MCF 10A (cell line): Measurements from ENCODE around the gene TBRG4. TPM values are rescaled to one million over a fixed set of nuclear protein-coding genes. Genes with fewer than 3 reads are reported as not detected.

Source experiments
- BruUV-seq: library from RNA; stranded (reverse); fragments of 400-500 nt; replicated peaks from 2 replicates; lab custom pipeline; 2021; lab: Mats Ljungman, UMichigan
- CTCF ChIA-PET: fragments of 300-600 bp; sonication (Branson Sonifier 250); formaldehyde crosslinking; extraction: SDS; loops from one replicate; lab custom pipeline; 2021; ENCODE audit warnings: antibody characterized with exemption, inconsistent platforms; lab: Yijun Ruan, JAX
- POLR2A ChIA-PET: fragments of 300-600, 350-650 bp; sonication (Branson Sonifier 250); formaldehyde crosslinking; extraction: SDS; loops from one replicate; lab custom pipeline; 2020; ENCODE audit warnings: antibody characterized with exemption, inconsistent platforms; lab: Yijun Ruan, JAX
- DNase-seq: peaks from one replicate; pipeline ENCODE4 v3.0.0-alpha.2; 2018; ENCODE audit not compliant: unreplicated experiment
- H3K27ac Mint-ChIP-seq: one replicate; pipeline ENCODE4 v1.8.0; 2022; ENCODE audit warnings: mild to moderate bottlenecking, low read depth, mixed read lengths; ENCODE audit not compliant: unreplicated experiment
- H3K27me3 Mint-ChIP-seq: one replicate; pipeline ENCODE4 v1.8.0; 2022; ENCODE audit warnings: mixed read lengths; ENCODE audit not compliant: insufficient read depth, unreplicated experiment
- H3K36me3 Mint-ChIP-seq: one replicate; pipeline ENCODE4 v1.8.0; 2022; ENCODE audit warnings: mild to moderate bottlenecking, moderate library complexity, mixed read lengths; ENCODE audit not compliant: insufficient read depth, unreplicated experiment
- H3K4me1 Mint-ChIP-seq: one replicate; pipeline ENCODE4 v1.8.0; 2022; ENCODE audit warnings: mixed read lengths; ENCODE audit not compliant: insufficient read depth, unreplicated experiment
- H3K4me3 Mint-ChIP-seq: one replicate; pipeline ENCODE4 v1.8.0; 2022; ENCODE audit warnings: mild to moderate bottlenecking, moderate library complexity, mixed read lengths; ENCODE audit not compliant: unreplicated experiment
- H3K9me3 Mint-ChIP-seq: one replicate; pipeline ENCODE4 v1.8.0; 2022; ENCODE audit warnings: mixed read lengths; ENCODE audit not compliant: unreplicated experiment
- intact Hi-C: fragments of 100-400 bp; cut with micrococcal nuclease; formaldehyde crosslinking; loops from 2 replicates; pipeline ENCODE4 v1.14.1; 2022
- total RNA-seq: library from RNA; stranded (reverse); gene quantifications from 2 replicates; pipeline ENCODE4 v1.2.3, GENCODE V29; 2022
- TF ChIP-seq, protein P1 (sequence below): fragments of 200-600 bp; IDR thresholded peaks from one replicate; pipeline ENCODE4 v1.8.0; 2022; ENCODE audit warnings: antibody characterized with exemption, mild to moderate bottlenecking; ENCODE audit not compliant: unreplicated experiment

The TBRG4 gene
- total RNA-seq, 1 experiment from 2014 or later, result 85.7 TPM

DNA sequence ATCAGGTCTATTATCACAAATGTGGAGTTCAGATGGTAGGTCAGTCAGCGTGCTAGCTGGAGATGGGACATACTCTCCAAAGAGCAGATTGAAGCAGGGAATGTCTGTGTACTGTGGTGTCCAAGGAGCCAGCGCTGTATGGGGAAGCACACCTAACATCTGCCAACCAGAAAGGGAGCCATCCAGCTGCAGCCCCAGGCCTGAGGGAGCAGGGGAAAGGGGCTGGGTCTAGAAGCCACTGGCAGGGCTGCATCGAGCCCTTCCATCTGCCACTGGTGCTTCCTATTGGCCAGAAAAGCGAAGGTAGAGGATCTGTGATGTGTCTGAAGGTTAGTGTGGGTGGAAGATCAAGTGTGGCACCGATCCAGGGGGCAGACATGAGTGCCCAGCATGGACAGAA, 38.1 kb upstream of the TBRG4 start:
- CTCF ChIA-PET, result interaction anchor here (0.7 to 1.4 kb wide), 3 partner anchors 8 to 110 kb away, joined by 3 to 8 read pairs (median 7); no protein-coding TSS in a partner anchor
- TF ChIP-seq, protein P1, sequence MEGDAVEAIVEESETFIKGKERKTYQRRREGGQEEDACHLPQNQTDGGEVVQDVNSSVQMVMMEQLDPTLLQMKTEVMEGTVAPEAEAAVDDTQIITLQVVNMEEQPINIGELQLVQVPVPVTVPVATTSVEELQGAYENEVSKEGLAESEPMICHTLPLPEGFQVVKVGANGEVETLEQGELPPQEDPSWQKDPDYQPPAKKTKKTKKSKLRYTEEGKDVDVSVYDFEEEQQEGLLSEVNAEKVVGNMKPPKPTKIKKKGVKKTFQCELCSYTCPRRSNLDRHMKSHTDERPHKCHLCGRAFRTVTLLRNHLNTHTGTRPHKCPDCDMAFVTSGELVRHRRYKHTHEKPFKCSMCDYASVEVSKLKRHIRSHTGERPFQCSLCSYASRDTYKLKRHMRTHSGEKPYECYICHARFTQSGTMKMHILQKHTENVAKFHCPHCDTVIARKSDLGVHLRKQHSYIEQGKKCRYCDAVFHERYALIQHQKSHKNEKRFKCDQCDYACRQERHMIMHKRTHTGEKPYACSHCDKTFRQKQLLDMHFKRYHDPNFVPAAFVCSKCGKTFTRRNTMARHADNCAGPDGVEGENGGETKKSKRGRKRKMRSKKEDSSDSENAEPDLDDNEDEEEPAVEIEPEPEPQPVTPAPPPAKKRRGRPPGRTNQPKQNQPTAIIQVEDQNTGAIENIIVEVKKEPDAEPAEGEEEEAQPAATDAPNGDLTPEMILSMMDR, result no peak
- POLR2A ChIA-PET, result no interaction called here
- no peaks in the 10 kb centered on the region for H3K36me3 Mint-ChIP-seq
- H3K27ac Mint-ChIP-seq, result no peak overlapping the region
- intact Hi-C loops, result loop anchor here (10.0 kb wide), 3 partner anchors 425 to 1205 kb away; partner anchors contain the start of gene ADCY1
- BruUV-seq, result no TSS peak
- H3K4me1 Mint-ChIP-seq, result no peaks in the 10 kb centered on the region
- DNase-seq, result no peak
- peaks cover 30% of the 10 kb centered on the region for H3K27me3 Mint-ChIP-seq
- H3K4me3 Mint-ChIP-seq, result no peak overlapping the region
- no peaks in the 10 kb centered on the region for H3K9me3 Mint-ChIP-seq

- DNase-seq, result no peak
- intact Hi-C loops, result no loop called here
- no TSS peak for BruUV-seq
- Mint-ChIP-seq H3K4me1 (no peaks in the 10 kb centered on the region), H3K36me3 (no peaks in the 10 kb centered on the region), H3K27me3 (peaks cover 40% of the 10 kb centered on the region), H3K27ac (no peak overlapping the region), H3K4me3 (no peak overlapping the region), H3K9me3 (no peaks in the 10 kb centered on the region)
- ChIA-PET CTCF (interaction anchor here (0.6 to 1.4 kb wide), 4 partner anchors 11 to 774 kb away, joined by 3 to 8 read pairs (median 6); no protein-coding TSS in a partner anchor), POLR2A (no interaction called here)
- TF ChIP-seq, protein P1, result no peak
Measured at GRCh38 chr7:45148653-45148973, 37.1 kb upstream of the TBRG4 start.

- ChIA-PET CTCF (interaction anchor here (1.1 kb wide), 1 partner anchor 12 kb away, joined by 5 read pairs; no protein-coding TSS in a partner anchor), POLR2A (no interaction called here)
- H3K4me1 Mint-ChIP-seq, result no peaks in the 10 kb centered on the region
- no peak overlapping the region for H3K27ac Mint-ChIP-seq
- no peak for DNase-seq
- H3K9me3 Mint-ChIP-seq, result no peaks in the 10 kb centered on the region
- H3K27me3 Mint-ChIP-seq, result peaks cover 42% of the 10 kb centered on the region
- no TSS peak for BruUV-seq
- H3K4me3 Mint-ChIP-seq, result no peak overlapping the region
- TF ChIP-seq, protein P1, result no peak
- intact Hi-C loops, result no loop called here
- H3K36me3 Mint-ChIP-seq, result no peaks in the 10 kb centered on the region
Measured at GRCh38 chr7:45147858-45148652, 36.6 kb upstream of the TBRG4 start.

GRCh38 chr7:45146531-45147379, 35.3 kb upstream of the TBRG4 start:
- no peaks in the 10 kb centered on the region for H3K4me1 Mint-ChIP-seq
- H3K9me3 Mint-ChIP-seq, result no peaks in the 10 kb centered on the region
- H3K36me3 Mint-ChIP-seq, result no peaks in the 10 kb centered on the region
- H3K27me3 Mint-ChIP-seq, result peaks cover 42% of the 10 kb centered on the region
- TF ChIP-seq, protein P1, result no peak
- ChIA-PET CTCF (interaction anchor here (1.2 kb wide), 1 partner anchor 11 kb away, joined by 3 read pairs; no protein-coding TSS in a partner anchor), POLR2A (no interaction called here)
- no peak overlapping the region for H3K4me3 Mint-ChIP-seq
- intact Hi-C loops, result no loop called here
- BruUV-seq, result no TSS peak
- DNase-seq, result no peak
- no peak overlapping the region for H3K27ac Mint-ChIP-seq
